ENCODE measurements around the gene RNF149.
A peak's percentile ranks its signal among the peaks of the same experiment; 100 is the strongest.

RNF149 gene

GRCh38 chr2:101293544-101293943, 15.0 kb downstream of the RNF149 start:
- no peak for DNase-seq

GRCh38 chr2:101291973-101292372, 16.5 kb downstream of the RNF149 start:
- no peak for DNase-seq

GRCh38 chr2:101290711-101291110, 17.8 kb downstream of the RNF149 start:
- DNase-seq, result no peak

- DNase-seq, result no peak
These were observed 21.2 kb downstream of the RNF149 start for GRCh38 chr2:101287303-101287702.

- no peak for DNase-seq
These were observed 21.8 kb downstream of the RNF149 start for GRCh38 chr2:101286684-101287083.

GRCh38 chr2:101282980-101283379, 25.5 kb downstream of the RNF149 start:
- no peak for DNase-seq

GRCh38 chr2:101281482-101281881, 27.0 kb downstream of the RNF149 start:
- no peak for DNase-seq

GRCh38 chr2:101278925-101279324, 29.6 kb downstream of the RNF149 start:
- DNase-seq, result no peak

GRCh38 chr2:101277111-101277510, 31.4 kb downstream of the RNF149 start:
- DNase-seq, result peak; percentile 5

GRCh38 chr2:101274142-101274541, 34.4 kb downstream of the RNF149 start:
- no peak for DNase-seq

GRCh38 chr2:101273056-101273455, 35.4 kb downstream of the RNF149 start:
- no peak for DNase-seq

GRCh38 chr2:101272045-101272784, 36.3 kb downstream of the RNF149 start:
- no peak for DNase-seq

GRCh38 chr2:101270700-101271259, 37.7 kb downstream of the RNF149 start:
- DNase-seq, result no peak

GRCh38 chr2:101267671-101268656, 40.5 kb downstream of the RNF149 start:
- DNase-seq, result no peak

GRCh38 chr2:101265893-101266499, 42.5 kb downstream of the RNF149 start:
- no peak for DNase-seq

GRCh38 chr2:101264360-101264939, 44.1 kb downstream of the RNF149 start:
- no peak for DNase-seq

GRCh38 chr2:101263377-101263800, 45.1 kb downstream of the RNF149 start:
- no peak for DNase-seq

GRCh38 chr2:101262142-101262541, 46.4 kb downstream of the RNF149 start:
- no peak for DNase-seq

GRCh38 chr2:101258804-101259203, 49.7 kb downstream of the RNF149 start:
- DNase-seq, result no peak

- DNase-seq, result no peak
These were observed 52.2 kb downstream of the RNF149 start for GRCh38 chr2:101256316-101256715.

- DNase-seq, result no peak
These were observed 53.0 kb downstream of the RNF149 start for GRCh38 chr2:101255501-101255900.

- no peak for DNase-seq
These were observed 54.6 kb downstream of the RNF149 start for GRCh38 chr2:101253703-101254450.

Data from fibroblast of skin of right biceps (primary cell).